ELF-1 (cell line): ENCODE results near the gene KIAA1755.
A peak's percentile ranks its signal among the peaks of the same experiment; 100 is the strongest.

Source experiments
- DNase-seq: peaks from one replicate; pipeline ENCODE4 v3.0.0-alpha.2; 2016; ENCODE audit warnings: low read depth, low spot score

KIAA1755 gene

GRCh38 chr20:38241201-38241600 lies 19.3 kb downstream of the KIAA1755 start:
- DNase-seq = no peak

GRCh38 chr20:38239441-38239840 lies 21.1 kb downstream of the KIAA1755 start:
- no peak for DNase-seq

DNA sequence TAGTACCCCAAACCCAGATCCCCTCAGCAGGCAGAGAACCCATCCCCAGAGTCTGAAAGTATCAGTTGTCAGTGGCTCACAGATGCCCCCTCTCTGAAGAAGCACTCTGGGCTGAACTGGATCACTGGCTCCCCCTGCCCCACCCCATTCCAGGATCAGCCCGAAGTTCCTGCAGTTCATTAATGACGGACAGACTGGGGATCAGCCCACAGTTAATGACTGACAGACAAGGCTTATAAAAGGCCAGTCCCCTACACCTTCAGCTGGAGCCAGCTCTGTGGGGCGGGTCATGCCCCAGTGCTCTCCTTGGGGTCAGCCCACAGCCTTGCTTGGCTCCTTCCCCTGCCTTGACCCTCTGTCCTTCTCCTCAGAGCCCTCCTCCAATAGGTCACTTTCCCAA lies 21.7 kb downstream of the KIAA1755 start:
- DNase-seq = no peak

GRCh38 chr20:38237381-38237780 lies 23.2 kb downstream of the KIAA1755 start:
- DNase-seq = no peak

DNA sequence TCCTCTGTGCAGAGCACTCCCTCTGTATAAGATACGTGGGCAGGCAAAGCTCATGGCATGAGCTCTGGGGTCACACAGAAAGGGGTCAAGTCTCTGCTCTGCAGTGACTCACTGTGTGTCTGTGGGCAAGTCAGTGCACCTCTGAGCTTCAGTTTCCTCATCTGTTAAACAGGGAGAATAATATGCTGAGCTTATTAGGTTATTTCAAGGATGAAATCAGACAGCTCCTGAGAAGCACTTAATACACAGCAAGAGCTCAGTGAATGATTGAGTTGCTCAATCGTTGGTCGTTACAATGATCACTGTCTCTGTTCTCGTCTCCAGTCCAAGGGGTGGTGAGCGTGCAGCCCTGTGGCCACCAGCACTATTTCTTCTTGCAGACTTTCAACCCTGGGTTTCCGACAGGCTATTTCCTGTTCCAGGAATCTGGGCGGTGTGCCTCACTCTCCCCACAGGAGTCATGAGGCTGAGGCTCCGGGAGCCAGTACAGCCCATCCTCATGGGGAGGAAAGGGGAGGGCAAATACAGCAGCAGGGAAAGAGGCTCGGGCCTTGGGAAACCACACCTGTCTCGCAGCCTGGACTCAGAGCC lies 28.9 kb downstream of the KIAA1755 start:
- no peak for DNase-seq

- no peak for DNase-seq
These were observed 29.5 kb downstream of the KIAA1755 start for GRCh38 chr20:38230957-38231526.

DNA sequence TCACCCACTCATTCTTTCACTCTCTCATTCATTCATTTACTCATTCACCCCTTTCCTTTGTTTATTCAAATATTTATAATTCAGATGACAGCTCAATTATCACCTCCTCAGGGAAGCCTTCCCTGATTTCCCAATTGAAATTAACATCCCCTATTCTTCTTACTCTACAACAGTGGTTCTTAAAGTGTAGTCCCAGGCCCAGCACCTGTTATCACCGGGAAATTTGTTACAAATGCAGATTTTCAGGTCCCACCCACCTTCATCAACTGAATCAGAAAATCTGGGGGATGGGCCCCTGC lies 30.3 kb downstream of the KIAA1755 start:
- no peak for DNase-seq

DNA sequence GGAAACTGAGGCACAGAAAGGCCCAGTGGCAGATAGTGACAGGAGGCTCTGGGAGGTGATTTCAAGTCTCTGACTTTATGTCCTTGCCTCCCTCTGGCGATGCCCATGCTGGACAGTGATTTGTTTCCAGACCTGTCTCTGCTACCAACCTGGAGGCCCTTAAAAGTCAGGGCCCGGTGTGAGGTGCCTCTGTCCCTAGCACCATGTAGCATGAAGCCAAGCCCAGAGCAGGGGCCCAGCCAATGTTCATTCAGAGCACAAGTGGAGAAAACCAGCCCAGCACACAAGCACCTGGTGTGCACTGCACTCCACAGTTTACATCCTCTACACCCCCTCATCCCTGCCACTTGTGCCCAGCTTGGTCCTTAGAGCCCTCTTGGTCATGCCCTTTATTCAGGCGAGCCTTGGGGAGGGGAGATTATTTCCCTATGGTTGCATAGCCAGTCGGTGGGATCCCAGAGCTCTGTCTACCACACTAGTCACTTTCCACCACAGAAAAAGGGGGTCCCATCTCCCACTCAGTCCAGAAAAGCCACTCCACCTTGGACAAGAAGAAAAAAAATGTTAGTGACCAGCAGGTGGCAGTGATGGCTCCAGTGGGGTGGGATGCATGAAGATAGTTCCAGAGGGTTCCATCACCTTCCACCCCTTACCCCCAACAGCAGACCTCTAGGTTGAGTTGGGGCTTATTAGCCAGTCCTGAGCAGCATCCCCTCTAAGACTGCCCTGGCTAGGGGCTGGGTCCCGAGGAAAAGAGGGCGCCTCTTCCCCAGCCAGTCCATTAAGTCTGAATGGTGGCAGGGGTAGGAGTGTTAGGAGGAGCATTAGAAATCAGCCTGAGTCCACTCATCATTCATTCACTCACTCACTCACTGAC lies 30.9 kb downstream of the KIAA1755 start:
- peak; percentile 44 for DNase-seq

- no peak for DNase-seq
These were observed 32.1 kb downstream of the KIAA1755 start for GRCh38 chr20:38228436-38228835.

DNA sequence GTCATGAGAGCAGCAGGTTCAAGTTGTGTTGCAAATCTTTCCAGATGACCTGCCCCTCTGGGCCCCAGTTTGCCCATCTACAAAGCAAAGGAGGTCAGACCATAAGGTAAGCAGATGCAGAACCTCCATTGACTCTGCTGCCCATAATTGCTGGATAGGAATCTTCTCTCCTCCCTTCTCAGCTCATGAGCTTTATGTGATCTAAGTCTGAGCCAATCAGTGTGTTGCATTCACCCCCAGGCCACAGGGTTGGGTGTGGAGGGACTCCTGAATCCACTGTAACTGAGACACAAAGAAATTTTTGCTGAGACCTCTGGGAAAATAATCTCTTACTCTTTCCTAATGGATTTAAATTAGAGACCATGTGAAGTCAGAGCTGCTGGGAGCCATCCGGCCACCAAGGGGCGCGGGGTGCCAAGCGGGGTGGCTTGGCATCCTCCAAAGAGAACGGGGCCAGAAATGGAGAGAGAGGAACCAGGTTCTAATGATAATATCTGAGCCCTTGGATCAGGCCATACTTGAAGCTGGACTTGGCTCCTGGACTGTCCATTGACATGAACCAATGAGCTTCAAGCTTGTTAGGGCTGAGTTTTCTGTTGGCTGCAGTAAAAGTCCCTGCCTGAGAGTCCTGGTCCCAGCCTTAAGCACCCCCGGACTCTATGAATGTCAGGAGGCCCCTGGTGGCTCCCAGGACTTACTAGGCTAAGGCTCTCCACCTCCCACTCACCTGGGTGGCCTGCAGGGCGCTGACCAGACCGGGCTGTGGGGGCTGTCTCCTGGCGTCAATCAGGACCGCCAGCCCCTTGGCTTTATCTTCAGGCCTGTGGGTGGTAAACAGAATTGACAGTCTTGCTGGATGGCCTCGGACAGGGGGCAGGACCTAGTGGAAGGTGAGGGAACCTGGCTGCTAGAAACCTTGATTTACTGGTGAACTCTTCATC lies 32.8 kb downstream of the KIAA1755 start:
- DNase-seq = no peak

DNA sequence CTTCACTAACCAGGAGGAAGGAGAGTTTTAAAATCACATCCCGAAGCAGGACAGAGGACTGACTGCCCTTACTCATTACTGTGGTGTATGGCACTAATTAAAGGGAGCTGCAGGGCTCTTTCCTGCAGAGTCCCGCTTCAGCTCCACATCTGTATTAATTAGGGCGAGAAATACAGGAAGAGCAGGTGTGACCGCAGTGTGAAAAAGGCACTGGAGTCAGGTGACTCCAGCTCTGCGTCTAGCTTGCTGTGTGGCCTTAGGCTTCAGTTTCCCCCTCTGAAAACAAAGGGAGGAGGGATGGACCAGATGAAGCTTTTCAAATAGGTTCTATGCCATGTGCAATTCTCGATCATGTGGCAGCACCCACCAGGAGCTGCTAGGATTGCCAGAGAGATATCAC lies 34.0 kb downstream of the KIAA1755 start:
- peak; percentile 81 for DNase-seq

- no peak for DNase-seq
These were observed 34.7 kb downstream of the KIAA1755 start for GRCh38 chr20:38225900-38226263.

DNA sequence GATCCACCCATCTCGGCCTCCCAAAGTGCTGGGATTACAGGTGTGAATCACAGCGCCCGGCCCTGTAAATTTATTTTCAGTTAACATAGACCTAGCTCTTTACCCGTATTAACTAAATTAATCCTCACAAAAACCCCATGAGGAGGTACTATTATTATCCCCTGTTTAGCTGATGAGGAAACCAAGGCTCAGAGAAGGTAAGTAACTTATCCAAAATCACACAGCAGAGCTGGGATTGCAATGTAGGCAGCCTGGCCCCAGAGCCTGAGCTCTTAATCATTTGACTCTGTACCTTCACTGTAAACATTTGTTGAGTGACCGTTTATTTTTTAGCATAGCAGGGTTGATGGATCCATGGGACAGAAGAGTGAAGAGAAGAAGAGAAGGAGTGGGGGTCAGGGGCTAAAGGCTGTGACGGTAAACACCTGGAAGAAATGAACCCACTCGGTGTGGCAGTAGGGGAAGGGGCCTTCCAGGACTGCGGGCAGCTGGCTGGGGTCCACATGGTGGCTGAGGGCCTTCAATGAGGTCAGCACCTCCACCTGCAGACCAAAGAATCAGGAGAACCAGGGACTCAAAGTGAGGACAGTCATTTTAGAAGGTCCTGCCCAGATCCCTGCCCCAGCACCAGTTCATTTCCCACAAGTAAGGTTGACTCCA lies 35.2 kb downstream of the KIAA1755 start:
- no peak for DNase-seq

DNA sequence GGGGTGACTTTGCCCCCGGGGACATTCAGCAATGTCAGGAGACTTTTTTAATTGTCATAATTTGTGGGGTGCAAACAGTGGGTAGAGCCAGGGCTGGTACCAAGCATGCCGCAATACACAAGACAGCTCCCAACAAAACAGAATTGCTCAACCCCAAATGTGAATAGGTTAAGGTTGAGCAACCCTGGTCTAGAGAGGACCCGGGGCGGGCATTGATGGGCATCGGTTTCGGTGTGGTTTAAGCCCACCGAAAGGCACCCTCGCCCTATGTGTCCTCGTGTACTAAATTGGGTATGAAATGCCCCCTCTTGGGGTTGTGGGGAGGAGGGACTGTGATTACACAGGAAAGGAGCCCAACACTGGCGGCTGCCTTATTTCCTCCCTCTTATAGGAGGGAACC lies 36.0 kb downstream of the KIAA1755 start:
- DNase-seq = no peak

DNA sequence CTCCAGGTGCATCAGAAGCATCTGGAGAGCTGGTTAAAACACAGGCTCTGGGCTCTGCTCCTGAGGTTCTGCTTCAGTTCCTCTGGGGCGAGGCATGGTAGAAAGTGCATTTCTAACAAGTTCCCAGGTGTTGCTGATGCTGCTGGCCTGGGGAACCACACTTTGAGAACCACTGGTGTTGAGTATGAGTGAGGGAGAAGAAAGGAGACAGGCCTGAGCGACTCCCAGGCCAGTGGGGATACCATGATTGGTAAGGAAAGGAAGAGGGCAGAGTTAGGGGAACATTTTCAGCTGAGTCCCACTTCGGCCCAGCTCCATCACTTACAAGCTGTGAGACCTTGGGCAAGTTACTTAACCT lies 36.8 kb downstream of the KIAA1755 start:
- DNase-seq = no peak

DNA sequence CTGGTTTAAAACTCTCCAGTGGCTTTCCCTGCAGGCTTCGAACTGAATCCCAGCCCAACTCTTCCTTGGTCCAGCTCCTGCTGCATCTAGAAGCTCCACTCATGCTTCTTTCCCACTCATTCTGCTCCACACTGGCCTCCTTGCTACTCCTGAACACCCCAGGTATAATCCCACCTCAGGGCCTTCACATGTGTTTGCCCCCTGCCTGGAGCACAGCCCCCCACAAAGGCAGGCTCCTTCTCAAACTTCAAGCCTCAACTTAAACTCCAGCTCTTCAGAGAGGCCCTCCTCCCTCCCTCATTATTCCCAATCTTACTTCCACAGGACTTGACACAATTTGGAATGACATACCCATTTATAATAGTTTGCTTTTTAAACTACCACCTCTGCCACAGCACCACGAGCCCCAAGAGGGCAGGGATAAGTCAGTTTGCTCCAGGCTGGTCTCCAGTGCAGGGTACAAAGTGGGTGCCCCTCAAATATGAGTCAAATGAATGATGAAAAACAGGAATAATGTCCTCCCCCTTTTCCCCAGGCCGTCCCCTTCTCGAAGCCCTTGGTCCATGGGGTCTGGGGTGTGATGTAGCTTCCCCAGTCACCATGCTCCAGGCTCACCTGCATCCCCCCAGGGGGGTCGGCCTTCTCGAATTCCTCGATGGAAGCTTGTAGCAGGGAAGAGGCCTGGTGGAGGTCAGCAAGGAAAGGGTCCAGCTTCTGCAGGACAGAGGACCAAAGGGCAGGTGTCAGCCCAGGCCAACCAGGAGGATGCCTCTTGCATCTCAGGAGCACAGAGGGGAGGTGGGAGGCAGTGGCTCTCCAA lies 37.4 kb downstream of the KIAA1755 start:
- DNase-seq = no peak

DNA sequence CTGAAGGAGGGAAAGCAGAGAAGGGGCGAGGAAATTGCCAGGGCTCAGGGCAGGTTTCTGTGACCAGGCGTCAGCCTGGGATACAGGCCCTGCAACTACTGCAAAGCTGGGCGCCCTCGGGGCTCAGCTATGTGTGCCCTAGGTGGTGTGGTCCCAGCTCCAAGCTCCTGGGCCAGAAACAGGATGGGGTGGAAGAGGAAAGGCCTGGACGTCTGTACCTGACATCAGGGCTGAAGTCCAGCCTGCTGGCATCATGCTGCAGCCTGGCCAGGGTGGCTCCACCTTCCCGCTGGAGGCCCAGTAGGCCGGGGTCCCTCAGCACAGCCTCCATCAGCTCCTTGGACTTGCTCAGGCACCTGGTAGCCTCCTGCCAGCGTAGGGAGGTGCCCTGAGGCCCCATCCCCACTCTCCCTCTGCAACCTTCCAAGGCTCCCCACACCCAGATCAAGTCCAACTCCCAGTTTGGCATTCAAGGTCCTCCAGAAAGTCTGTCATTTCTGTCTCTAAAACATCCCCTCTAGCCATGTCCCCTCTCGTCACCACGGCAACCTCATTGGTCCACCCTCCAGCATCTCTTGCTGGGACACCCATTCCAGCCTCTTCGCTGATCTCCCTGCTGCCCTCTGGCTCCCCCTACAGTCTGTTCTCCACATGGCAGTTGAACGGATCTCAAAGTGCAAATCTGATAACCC lies 38.2 kb downstream of the KIAA1755 start:
- DNase-seq = peak; percentile 82

GRCh38 chr20:38221119-38221589 lies 39.4 kb downstream of the KIAA1755 start:
- peak; percentile 90 for DNase-seq

DNA sequence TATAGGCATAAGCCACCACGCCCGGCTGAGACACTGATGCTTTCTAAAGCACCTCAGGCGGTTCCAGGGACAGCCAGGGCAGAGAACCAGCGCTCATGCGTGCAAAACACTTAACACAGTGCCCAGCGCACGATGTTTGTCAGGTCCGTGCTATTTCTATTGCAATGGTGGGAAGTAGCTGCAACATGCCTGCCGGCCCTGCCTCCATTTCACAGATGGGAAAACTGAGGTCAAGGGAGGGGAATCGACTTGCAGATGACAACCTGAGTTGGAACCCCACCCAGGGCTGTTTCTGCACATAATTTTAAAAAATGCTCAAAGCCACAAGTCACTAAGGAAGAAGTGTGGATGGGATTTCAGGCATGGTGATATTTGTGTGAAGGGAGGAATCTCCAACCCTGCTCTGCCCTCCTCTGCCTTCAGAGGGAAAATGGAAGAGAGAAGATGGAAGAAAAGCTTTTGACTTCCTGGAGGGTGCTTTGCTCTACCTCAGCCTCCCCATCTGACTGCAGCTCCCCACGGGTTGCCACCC lies 39.9 kb downstream of the KIAA1755 start:
- DNase-seq = no peak
